Measurements from ENCODE around the gene SENP3. TPM values are rescaled to one million over a fixed set of nuclear protein-coding genes. Genes with fewer than 3 reads are reported as not detected.

The SENP3 gene
- total RNA-seq, 1 donor from 2014 or later = 95.6 TPM

- DNase-seq (ENCODE audit: low read depth, low spot score) = no peak
Observed at GRCh38 chr17:7555320-7555948, 6.3 kb upstream of the SENP3 start.

DNA sequence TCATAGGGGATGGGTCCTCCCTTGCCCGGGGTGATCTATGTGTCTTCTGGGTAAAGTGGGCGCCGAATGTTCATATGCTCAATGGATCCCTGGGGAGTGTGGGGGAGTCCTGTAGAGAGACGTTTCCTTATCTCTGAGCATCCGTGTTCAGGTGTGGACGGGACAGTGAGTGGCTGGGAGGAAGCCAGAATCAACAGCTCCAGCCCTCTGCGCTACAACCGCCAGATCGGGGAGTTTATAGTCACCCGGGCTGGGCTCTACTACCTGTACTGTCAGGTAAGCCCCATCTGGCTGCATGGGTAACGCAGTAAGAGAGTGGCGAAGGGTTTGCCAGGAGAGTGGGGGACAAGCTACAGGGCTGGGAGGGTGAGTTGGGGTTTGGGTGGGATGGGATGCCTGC is 5.1 kb upstream of the SENP3 start:
- no peak for DNase-seq (ENCODE audit: low read depth, low spot score)

DNA sequence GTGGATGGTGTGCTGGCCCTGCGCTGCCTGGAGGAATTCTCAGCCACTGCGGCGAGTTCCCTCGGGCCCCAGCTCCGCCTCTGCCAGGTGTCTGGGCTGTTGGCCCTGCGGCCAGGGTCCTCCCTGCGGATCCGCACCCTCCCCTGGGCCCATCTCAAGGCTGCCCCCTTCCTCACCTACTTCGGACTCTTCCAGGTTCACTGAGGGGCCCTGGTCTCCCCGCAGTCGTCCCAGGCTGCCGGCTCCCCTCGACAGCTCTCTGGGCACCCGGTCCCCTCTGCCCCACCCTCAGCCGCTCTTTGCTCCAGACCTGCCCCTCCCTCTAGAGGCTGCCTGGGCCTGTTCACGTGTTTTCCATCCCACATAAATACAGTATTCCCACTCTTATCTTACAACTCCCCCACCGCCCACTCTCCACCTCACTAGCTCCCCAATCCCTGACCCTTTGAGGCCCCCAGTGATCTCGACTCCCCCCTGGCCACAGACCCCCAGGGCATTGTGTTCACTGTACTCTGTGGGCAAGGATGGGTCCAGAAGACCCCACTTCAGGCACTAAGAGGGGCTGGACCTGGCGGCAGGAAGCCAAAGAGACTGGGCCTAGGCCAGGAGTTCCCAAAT is 4.5 kb upstream of the SENP3 start:
- DNase-seq (ENCODE audit: low read depth, low spot score) = no peak

- peak; percentile 80 for DNase-seq (ENCODE audit: low read depth, low spot score)
Observed at GRCh38 chr17:7557775-7558543, 3.8 kb upstream of the SENP3 start.

GRCh38 chr17:7558544-7559319 is 3.0 kb upstream of the SENP3 start, which contains the start of gene TNFSF13:
TNFSF13 (plus strand) TSS chr17:7558750; CDS start chr17:7559040, 290 bp downstream.
- no peak for DNase-seq (ENCODE audit: low read depth, low spot score)

- no peak for DNase-seq (ENCODE audit: low read depth, low spot score)
Observed at GRCh38 chr17:7559320-7560171, 2.2 kb upstream of the SENP3 start.

GRCh38 chr17:7560172-7561027 is 1.3 kb upstream of the SENP3 start:
- no peak for DNase-seq (ENCODE audit: low read depth, low spot score)

- DNase-seq (ENCODE audit: low read depth, low spot score) = no peak
Observed at GRCh38 chr17:7561028-7561575, 617 bp upstream of the SENP3 start.

GRCh38 chr17:7562208-7562605 is 488 bp downstream of the SENP3 start:
- DNase-seq (ENCODE audit: low read depth, low spot score) = no peak

DNA sequence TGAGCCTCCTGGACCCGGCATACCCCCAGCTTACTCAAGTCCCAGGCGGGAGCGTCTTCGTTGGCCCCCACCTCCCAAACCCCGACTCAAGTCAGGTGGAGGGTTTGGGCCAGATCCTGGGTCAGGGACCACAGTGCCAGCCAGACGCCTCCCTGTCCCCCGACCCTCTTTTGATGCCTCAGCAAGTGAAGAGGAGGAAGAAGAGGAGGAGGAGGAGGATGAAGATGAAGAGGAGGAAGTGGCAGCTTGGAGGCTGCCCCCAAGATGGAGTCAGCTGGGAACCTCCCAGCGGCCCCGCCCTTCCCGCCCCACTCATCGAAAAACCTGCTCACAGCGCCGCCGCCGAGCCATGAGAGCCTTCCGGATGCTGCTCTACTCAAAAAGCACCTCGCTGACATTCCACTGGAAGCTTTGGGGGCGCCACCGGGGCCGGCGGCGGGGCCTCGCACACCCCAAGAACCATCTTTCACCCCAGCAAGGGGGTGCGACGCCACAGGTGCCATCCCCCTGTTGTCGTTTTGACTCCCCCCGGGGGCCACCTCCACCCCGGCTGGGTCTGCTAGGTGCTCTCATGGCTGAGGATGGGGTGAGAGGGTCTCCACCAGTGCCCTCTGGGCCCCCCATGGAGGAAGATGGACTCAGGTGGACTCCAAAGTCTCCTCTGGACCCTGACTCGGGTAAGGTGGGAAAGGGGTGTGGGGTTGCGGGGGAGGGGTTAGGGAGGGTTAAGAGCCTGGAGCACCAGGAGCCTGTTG is 1.6 kb downstream of the SENP3 start:
- DNase-seq (ENCODE audit: low read depth, low spot score) = no peak

- no peak for DNase-seq (ENCODE audit: low read depth, low spot score)
Observed at GRCh38 chr17:7569571-7569970, 7.9 kb downstream of the SENP3 start.

GRCh38 chr17:7570351-7570750 is 8.6 kb downstream of the SENP3 start:
- no peak for DNase-seq (ENCODE audit: low read depth, low spot score)

GRCh38 chr17:7572338-7572587 is 10.5 kb downstream of the SENP3 start:
- no peak for DNase-seq (ENCODE audit: low read depth, low spot score)

GRCh38 chr17:7572588-7573323 is 11.0 kb downstream of the SENP3 start:
- DNase-seq (ENCODE audit: low read depth, low spot score) = peak; percentile 99

DNA sequence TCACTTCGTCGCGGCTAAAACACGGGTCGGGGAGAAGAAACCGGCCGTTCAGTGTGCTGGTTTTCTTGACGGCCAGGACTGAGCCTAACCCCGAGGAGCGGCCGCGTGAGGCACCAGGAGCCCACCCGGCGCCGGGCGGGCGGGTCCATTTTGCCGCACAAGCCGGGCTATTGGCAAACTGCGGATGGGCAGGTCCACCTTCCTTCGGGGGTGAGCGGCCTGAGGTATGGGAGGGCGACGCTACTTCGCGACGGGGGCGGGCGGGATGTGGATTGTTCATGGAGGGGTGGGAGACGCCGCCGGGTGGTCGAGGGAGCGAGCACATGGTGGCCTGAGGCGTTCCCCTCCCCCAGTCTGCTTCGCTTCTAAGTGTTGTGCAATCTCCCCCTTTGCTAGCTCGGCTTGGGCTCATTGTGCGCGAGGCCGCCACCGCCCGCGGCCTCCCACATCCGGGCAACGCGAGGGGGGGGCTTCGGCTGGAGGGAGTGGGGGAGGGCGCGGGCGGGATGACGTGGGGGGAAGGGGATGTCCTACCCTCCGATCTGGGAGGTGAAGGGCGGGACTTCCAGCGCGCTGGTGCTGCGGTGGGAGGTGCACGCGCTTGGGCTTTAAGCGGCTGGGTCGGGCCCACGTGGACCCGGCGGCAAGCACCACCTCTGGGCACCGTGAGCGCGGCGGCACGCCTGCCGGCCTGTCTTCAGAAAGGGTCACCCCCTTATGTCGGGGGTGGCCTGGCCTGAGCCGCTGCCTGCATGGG is 11.8 kb downstream of the SENP3 start:
- DNase-seq (ENCODE audit: low read depth, low spot score) = peak; percentile 80

GRCh38 chr17:7574176-7574953 is 12.6 kb downstream of the SENP3 start:
- DNase-seq (ENCODE audit: low read depth, low spot score) = no peak

DNA sequence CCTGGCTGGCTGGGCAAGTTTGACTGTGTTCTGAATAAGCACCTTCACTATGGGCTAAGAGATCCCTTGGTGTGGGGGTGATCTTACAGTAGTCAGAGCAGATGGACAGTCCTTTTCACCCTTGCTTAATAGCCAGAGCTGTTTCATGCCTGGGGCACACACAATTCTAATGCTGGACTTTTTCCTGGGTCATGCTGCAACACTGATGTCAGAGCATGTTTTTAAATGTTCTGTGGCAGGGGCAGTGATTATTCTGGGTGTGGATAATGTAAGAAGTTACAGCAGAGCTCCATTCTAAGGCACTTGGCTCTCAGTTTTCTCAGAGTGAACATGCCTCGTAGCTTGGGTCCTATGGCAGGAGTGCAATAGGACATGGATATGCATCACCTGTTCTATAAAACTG is 13.8 kb downstream of the SENP3 start:
- no peak for DNase-seq (ENCODE audit: low read depth, low spot score)

Data from pulmonary artery endothelial cell (primary cell).